Left lung (tissue), 10 donors: ENCODE measurements around the gene UBE3B. TPM values are rescaled to one million over a fixed set of nuclear protein-coding genes. Genes with fewer than 3 reads are reported as not detected.
"Not testable (repeated sequence)": the region's sequence is repeated elsewhere in the genome, so short reads cannot be mapped to it uniquely, and the experiment has no call there.

Experiments
- ATAC-seq: fragments of 200-7000 bp; cut with Tn5 transposase; one replicate; pipeline ENCODE4 v1.9.1; 2020; ENCODE audit warnings: moderate library complexity
- DNase-seq, 4 donors: peaks; one replicate each; pipeline ENCODE4 v3.0.0-alpha.2; 2013 to 2020
- H3K27ac ChIP-seq, 2 donors: fragments of 200-600 bp; sonication (generic) in 1 of 2; one replicate each; pipeline versions ENCODE4 v1.5.0 to v1.8.0; 2020 to 2021
- H3K27me3 ChIP-seq, 2 donors: fragments of 200-600 bp; sonication (generic) in 1 of 2; one replicate each; pipeline versions ENCODE4 v1.5.0 to v1.8.0; 2020 to 2021
- H3K36me3 ChIP-seq, 2 donors: fragments of 200-600 bp; sonication (generic) in 1 of 2; one replicate each; pipeline versions ENCODE4 v1.5.0 to v1.8.0; 2020 to 2021
- H3K4me1 ChIP-seq, 2 donors: fragments of 200-600 bp; one replicate each; pipeline ENCODE4 v1.8.0; 2021
- H3K4me3 ChIP-seq, 2 donors: fragments of 200-600 bp; sonication (generic) in 1 of 2; one replicate each; pipeline versions ENCODE4 v1.5.0 to v1.8.0; 2020 to 2021; ENCODE audit warnings: mild to moderate bottlenecking in 1 of 2
- H3K9me3 ChIP-seq, 2 donors: fragments of 200-600 bp; sonication (generic) in 1 of 2; one replicate each; pipeline versions ENCODE4 v1.5.0 to v1.8.0; 2020 to 2021
- intact Hi-C, 2 donors: fragments of 100-400 bp; cut with DNase I; formaldehyde crosslinking; loops; one replicate each; pipeline versions ENCODE4 v1.11.2 to v1.14.2; 2022
- polyA plus RNA-seq, 6 donors: library from polyadenylated mRNA; unstranded; fragments of 120-200 nt; gene quantifications; one replicate each; pipeline ENCODE4 v1.2.1, GENCODE V29; 2013; ENCODE audit not compliant: insufficient read length in 6 of 6
- total RNA-seq, 2 donors: library from RNA; stranded (reverse); fragmentation: NEBNext Ultra II Directional; extraction: Animal tissue kit (Norgen Biotek cat#: 25700); gene quantifications; one replicate each; pipeline ENCODE4 v1.2.1, GENCODE V29; 2021
- TF ChIP-seq, protein P1 (sequence below), 2 donors: fragments of 200-600 bp; sonication (generic) in 1 of 2; IDR thresholded peaks; one replicate each; pipeline versions ENCODE4 v1.5.0 to v1.8.0; 2021; ENCODE audit warnings: antibody characterized with exemption in 2 of 2
- donor health status: DM: no; HTN: yes; CAD: no.
- donor health status: DM: no; HTN: no; CAD: no.

The UBE3B gene
- total and polyA plus RNA-seq, 8 donors = 30.5 to 42.5 (median 34.3) TPM

DNA sequence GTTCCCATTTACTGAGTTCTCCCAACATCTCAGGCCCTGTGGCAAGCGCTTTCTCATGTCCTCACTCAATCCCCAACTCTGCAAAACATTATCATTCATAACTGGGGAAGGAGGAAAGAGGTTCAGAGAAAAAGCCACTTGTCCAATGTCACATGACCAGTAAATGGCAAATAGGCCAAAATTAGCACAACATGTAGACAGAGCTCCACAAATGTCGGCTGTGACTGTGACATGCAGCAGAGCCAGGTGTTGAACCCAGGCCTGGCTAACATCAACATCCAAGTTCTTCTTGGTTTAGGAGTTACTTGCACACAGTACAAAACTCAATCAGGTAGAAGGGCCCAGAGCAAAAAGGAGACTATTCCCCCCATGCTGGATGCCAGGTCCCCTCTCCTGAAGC, 11.1 kb upstream of the UBE3B start:
- TF ChIP-seq, protein P1, sequence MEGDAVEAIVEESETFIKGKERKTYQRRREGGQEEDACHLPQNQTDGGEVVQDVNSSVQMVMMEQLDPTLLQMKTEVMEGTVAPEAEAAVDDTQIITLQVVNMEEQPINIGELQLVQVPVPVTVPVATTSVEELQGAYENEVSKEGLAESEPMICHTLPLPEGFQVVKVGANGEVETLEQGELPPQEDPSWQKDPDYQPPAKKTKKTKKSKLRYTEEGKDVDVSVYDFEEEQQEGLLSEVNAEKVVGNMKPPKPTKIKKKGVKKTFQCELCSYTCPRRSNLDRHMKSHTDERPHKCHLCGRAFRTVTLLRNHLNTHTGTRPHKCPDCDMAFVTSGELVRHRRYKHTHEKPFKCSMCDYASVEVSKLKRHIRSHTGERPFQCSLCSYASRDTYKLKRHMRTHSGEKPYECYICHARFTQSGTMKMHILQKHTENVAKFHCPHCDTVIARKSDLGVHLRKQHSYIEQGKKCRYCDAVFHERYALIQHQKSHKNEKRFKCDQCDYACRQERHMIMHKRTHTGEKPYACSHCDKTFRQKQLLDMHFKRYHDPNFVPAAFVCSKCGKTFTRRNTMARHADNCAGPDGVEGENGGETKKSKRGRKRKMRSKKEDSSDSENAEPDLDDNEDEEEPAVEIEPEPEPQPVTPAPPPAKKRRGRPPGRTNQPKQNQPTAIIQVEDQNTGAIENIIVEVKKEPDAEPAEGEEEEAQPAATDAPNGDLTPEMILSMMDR (IDR thresholded peaks at IDR 0.05) = no peak
- H3K9me3 ChIP-seq = no peaks in the 10 kb centered on the region
- peak overlapping the region; percentile 17 to 28 for H3K27ac ChIP-seq
- intact Hi-C loops = no loop called here
- H3K36me3 ChIP-seq = peaks cover 0 to 50% of the 10 kb centered on the region in 2 donors
- H3K4me3 ChIP-seq = no peak overlapping the region
- H3K4me1 ChIP-seq = peaks cover 45 to 96% of the 10 kb centered on the region in 2 donors
- no peak for ATAC-seq
- H3K27me3 ChIP-seq = no peaks in the 10 kb centered on the region
- DNase-seq = no peak

DNA sequence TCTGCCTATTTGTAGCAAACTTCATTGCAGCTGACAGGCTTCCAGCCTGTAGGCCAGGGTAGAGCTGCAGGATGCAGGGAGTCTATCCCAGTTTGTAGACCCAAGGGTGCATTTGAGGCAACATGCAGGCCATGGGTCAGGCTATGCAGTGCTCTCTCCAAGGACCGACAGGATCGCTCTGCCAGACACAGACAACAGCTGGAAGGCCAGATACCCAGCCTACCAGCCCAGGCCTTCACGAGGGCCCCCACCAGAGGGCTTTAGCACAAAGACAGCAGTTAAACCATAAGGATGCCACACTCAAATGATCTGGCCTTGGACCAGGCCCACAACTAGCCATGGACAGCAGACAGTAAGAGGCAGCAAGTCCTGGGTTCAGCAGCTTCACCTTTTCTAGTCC, 10.6 kb upstream of the UBE3B start:
- ATAC-seq (no peak), DNase-seq (no peak)
- Histone ChIP-seq H3K36me3 (peaks cover 0 to 50% of the 10 kb centered on the region in 2 donors), H3K4me1 (peaks cover 40 to 90% of the 10 kb centered on the region in 2 donors), H3K27ac (peak overlapping the region; percentile 28 to 35), H3K9me3 (no peaks in the 10 kb centered on the region), H3K27me3 (no peaks in the 10 kb centered on the region), H3K4me3 (no peak overlapping the region)
- intact Hi-C loops = no loop called here
- TF ChIP-seq, protein P1 (IDR thresholded peaks at IDR 0.05) = no peak

DNA sequence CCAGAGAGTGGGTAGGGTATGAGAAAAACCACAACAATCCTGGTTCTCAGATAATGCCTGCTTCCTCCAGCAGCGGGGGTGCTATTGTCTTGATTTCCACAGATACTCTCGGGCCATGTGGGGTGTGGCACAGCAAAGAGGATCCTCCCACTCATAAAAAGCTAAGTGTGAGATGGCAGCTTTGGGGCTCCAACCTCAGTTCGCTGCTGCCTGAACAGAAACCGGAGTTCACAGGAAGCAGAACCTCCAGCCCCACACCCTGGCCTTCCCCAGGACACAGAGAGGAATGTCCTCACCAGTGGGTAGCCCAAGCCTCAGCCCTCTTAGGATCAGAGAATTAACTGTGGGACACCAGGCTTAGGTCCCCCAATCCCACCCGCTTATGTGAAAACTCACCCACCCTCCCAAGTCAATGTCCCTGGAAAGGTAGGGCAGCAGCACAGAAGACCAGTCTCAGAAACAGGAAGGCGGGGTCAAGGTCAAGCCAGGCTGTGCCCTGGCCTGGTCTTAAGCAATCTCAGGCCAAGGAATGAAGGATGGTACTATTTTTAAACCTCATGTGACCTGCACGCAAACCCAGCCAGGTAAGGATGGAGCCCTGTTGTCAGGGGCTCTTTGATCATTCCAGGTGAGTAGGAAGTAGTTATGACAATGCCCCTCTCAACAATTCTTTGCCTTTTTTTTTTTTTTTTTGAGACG, 9.3 kb upstream of the UBE3B start:
- no peak overlapping the region for H3K4me3 ChIP-seq
- TF ChIP-seq, protein P1 (IDR thresholded peaks at IDR 0.05) = no peak
- peaks cover 0 to 55% of the 10 kb centered on the region in 2 donors for H3K36me3 ChIP-seq
- peak; percentile 6 for ATAC-seq
- no peaks in the 10 kb centered on the region for H3K27me3 ChIP-seq
- H3K27ac ChIP-seq = peak overlapping the region; percentile 28 to 35
- peaks cover 27 to 82% of the 10 kb centered on the region in 2 donors for H3K4me1 ChIP-seq
- DNase-seq = no peak
- H3K9me3 ChIP-seq = no peaks in the 10 kb centered on the region
- intact Hi-C loops = no loop called here

DNA sequence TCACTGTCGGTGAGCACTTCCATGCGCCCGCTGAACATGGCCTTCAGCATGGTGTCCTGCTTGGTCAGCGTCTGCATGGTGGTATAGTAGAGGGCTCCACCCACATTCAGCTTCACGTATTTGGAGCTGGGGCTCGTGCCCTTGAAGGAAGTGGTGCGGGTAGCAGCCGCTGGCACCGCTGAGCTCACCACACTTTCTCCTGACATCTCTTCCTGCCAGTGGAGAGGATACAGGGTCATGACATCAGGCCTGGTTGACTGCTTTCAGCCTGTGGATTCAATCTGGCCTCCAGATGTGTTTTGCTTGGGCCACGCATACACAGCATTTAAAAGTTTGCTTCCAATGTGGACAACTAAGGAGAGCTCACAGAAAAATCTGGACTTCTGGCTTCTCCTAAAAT, 7.9 kb upstream of the UBE3B start:
- Histone ChIP-seq H3K9me3 (no peaks in the 10 kb centered on the region), H3K36me3 (peaks cover 0 to 62% of the 10 kb centered on the region in 2 donors), H3K27me3 (no peaks in the 10 kb centered on the region), H3K4me3 (no peak overlapping the region), H3K4me1 (peaks cover 15 to 74% of the 10 kb centered on the region in 2 donors), H3K27ac (peak overlapping the region in 1 of 2 donors; percentile 19)
- ATAC-seq (no peak), DNase-seq (no peak)
- intact Hi-C loops = no loop called here
- TF ChIP-seq, protein P1 (IDR thresholded peaks at IDR 0.05) = no peak

DNA sequence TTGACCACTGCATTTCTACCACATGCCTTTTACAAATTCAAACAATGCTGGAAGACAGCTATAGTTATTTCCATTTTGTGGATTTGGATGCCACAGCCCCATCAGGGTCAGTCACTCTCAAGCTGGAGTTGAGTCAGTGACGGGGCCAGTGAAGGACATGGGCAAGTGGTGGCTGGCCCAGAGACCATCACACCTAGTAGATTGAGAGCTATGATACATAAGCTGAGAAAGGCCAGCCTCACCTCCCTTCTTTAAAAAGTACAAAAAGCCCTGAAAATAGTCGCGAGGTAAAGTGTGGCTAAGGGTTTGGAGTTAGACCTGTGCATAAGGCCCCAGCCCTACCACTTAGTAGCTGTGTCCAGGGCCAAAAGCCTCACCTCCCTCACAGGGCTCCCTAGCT, 4.4 kb upstream of the UBE3B start:
- no peak for DNase-seq
- H3K4me3 ChIP-seq = no peak overlapping the region
- no peaks in the 10 kb centered on the region for H3K9me3 ChIP-seq
- H3K4me1 ChIP-seq = peaks cover 12 to 61% of the 10 kb centered on the region in 2 donors
- TF ChIP-seq, protein P1 (IDR thresholded peaks at IDR 0.05) = no peak
- no peak overlapping the region for H3K27ac ChIP-seq
- peaks cover 0 to 29% of the 10 kb centered on the region in 2 donors for H3K36me3 ChIP-seq
- intact Hi-C loops = no loop called here
- no peaks in the 10 kb centered on the region for H3K27me3 ChIP-seq
- peak; percentile 9 for ATAC-seq

DNA sequence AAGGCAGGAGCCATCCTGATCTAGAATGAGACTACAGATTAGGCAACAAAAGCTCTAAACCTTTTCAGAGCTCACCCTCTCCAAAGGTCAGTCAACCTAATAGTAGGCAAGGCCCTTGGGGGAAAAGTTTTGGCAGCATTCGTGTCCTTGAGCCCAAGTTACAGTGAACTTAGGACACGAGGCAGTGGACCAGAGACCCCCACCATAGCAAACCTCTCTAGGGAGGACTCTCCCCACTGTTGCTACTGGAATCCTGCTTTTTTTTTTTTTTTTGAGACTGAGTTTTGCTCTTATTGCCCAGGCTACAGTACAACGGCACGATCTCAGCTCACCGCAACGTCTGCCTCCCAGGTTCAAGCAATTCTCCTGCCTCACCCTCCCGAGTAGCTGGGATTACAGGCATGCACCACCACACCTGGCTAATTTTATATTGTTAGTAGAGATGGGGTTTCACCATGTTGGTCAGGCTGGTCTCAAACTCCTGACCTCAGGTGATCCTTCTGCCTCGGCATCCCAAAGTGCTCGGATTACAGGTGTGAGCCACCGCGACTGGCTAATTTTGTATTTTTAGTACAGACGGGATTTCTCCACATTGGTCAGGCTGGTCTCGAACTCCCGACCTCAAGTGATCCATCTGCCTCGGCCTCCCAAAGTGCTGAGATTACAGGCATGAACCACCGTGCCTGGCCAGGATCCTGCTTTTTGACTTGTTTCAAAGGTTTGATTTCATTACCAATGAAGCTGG, 3.7 kb upstream of the UBE3B start:
- DNase-seq, H3K4me3 ChIP-seq, H3K9me3 ChIP-seq, ATAC-seq, intact Hi-C loops, H3K27me3 ChIP-seq: not testable (repeated sequence)
- H3K4me1 ChIP-seq = peaks cover 19 to 61% of the 10 kb centered on the region in 2 donors
- peak overlapping the region in 1 of 2 donors; percentile 16 for H3K27ac ChIP-seq
- peaks cover 0 to 22% of the 10 kb centered on the region in 2 donors for H3K36me3 ChIP-seq
